Epithelial cell of esophagus (primary cell): ENCODE results near the gene CBLL1.
A peak's percentile ranks its signal among the peaks of the same experiment; 100 is the strongest.

ENCODE experiments used
- DNase-seq: peaks from one replicate; pipeline ENCODE4 v3.0.0; 2010; ENCODE audit warnings: low read depth
- H3K4me3 ChIP-seq: 2 replicates; pipeline ENCODE4 v1.5.1; 2011; ENCODE audit warnings: mild to moderate bottlenecking, low read length, control low read depth
- CTCF ChIP-seq: IDR thresholded peaks from 2 replicates; pipeline ENCODE4 v1.5.1; 2011; ENCODE audit warnings: low read depth, mild to moderate bottlenecking, low read length, control low read depth, inconsistent platforms; ENCODE audit not compliant: insufficient read depth; ENCODE audit errors: missing control alignments

Gene CBLL1

GRCh38 chr7:107703219-107703618 lies 40.7 kb upstream of the CBLL1 start:
- no peak for DNase-seq
- H3K4me3 ChIP-seq: no peak overlapping the region
- TF ChIP-seq CTCF: no peak

GRCh38 chr7:107703872-107704271 lies 40.1 kb upstream of the CBLL1 start:
- DNase-seq: no peak
- no peak overlapping the region for H3K4me3 ChIP-seq
- no peak for TF ChIP-seq CTCF

- TF ChIP-seq CTCF: no peak
- H3K4me3 ChIP-seq: no peak overlapping the region
- DNase-seq: no peak
Measured at GRCh38 chr7:107708956-107709355, 35.0 kb upstream of the CBLL1 start.

- H3K4me3 ChIP-seq: no peak overlapping the region
- no peak for TF ChIP-seq CTCF
- no peak for DNase-seq
Measured at GRCh38 chr7:107711301-107711700, 32.6 kb upstream of the CBLL1 start.

GRCh38 chr7:107712025-107712424 lies 31.9 kb upstream of the CBLL1 start:
- no peak for TF ChIP-seq CTCF
- no peak for DNase-seq

GRCh38 chr7:107712896-107713295 lies 31.0 kb upstream of the CBLL1 start:
- H3K4me3 ChIP-seq: no peak overlapping the region
- TF ChIP-seq CTCF: no peak
- DNase-seq: peak; percentile 72

More at GRCh38 chr7:107712025-107712424, 31.9 kb upstream of the CBLL1 start:
- no peak overlapping the region for H3K4me3 ChIP-seq

- peak; percentile 40 for DNase-seq
- H3K4me3 ChIP-seq: no peak overlapping the region
- TF ChIP-seq CTCF: no peak
Measured at GRCh38 chr7:107715531-107715930, 28.4 kb upstream of the CBLL1 start.
